ENCODE measurements around the gene CD82.

The CD82 gene

DNA sequence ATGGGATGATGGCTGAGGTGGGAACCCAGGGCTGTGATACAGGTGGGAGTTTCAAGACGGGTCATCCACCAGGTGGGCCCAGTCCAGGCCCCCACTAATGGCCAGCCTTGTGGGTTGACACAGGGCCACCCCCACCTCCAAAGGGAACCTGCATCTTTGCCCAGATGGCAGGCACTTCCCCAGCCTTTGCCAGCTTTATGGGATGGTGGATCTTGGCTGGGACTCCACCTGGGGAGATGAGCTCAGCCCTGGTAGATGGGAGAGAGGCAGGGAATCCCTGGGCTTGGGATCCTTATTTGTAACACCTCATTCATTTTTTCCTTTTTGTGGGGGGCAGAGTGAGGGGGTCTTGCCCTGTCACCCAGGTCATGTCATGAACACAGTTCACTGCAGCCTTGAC, 33.4 kb downstream of the CD82 start:
- Histone ChIP-seq H3K9me2 (replicated peaks; ENCODE audit: insufficient read depth, low read length) (no peaks in the 10 kb centered on the region), H3K27ac (ENCODE audit: low read depth, low read length) (peak overlapping the region; percentile 19; the same call in 1 of the 2 replicates), H3K27me3 (ENCODE audit: low read length) (no peaks in the 10 kb centered on the region), H2AFZ (ENCODE audit: low read depth, low read length, severe bottlenecking) (no peak overlapping the region), H3K4me2 (ENCODE audit: low read depth, low read length, poor library complexity, severe bottlenecking) (no peak overlapping the region), H3K9ac (ENCODE audit: low read length) (no peak overlapping the region), H3K79me2 (ENCODE audit: insufficient read depth, low read length) (no peaks in the 10 kb centered on the region), H3K4me3 (ENCODE audit: insufficient read depth, low read length, poor library complexity, severe bottlenecking) (no peak overlapping the region), H4K20me1 (ENCODE audit: low read depth, low read length) (no peaks in the 10 kb centered on the region), H3K36me3 (ENCODE audit: low read length) (no peaks in the 10 kb centered on the region), H3F3A (ENCODE audit: insufficient read depth) (peaks cover 9% of the 10 kb centered on the region; the same call in 1 of the 2 replicates), H3K9me3 (ENCODE audit: insufficient read depth, low read length) (no peaks in the 10 kb centered on the region)
- TF ChIP-seq, protein P1, sequence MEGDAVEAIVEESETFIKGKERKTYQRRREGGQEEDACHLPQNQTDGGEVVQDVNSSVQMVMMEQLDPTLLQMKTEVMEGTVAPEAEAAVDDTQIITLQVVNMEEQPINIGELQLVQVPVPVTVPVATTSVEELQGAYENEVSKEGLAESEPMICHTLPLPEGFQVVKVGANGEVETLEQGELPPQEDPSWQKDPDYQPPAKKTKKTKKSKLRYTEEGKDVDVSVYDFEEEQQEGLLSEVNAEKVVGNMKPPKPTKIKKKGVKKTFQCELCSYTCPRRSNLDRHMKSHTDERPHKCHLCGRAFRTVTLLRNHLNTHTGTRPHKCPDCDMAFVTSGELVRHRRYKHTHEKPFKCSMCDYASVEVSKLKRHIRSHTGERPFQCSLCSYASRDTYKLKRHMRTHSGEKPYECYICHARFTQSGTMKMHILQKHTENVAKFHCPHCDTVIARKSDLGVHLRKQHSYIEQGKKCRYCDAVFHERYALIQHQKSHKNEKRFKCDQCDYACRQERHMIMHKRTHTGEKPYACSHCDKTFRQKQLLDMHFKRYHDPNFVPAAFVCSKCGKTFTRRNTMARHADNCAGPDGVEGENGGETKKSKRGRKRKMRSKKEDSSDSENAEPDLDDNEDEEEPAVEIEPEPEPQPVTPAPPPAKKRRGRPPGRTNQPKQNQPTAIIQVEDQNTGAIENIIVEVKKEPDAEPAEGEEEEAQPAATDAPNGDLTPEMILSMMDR (IDR thresholded peaks at IDR 0.05; ENCODE audit: insufficient read depth, low read length, poor library complexity, severe bottlenecking): no peak
- TF ChIP-seq EZH2phosphoT487 (conservative IDR thresholded peaks at IDR 0.05; ENCODE audit: low read length): no peak

DNA sequence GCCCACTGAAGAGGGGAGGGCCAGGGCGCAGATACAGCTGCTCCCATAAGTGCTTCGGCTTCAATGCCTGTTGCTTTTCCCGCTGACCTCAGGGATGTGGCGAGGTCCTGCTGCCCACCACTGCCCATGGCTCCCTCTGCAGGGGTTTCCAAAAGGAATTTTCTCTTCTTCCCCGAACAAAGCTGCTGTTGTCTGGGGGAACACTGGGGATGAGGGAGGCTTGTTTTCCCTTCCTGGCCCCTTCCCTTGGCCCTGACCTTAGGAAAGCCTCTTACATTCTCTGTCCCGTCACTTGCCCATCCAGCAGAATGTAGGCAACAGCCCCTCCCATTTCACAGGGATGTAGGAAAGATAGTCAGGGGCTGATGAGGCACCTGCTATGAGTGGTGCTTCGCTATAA, 34.8 kb downstream of the CD82 start:
- no peaks in the 10 kb centered on the region for H3K27me3 ChIP-seq (ENCODE audit: low read length)
- no peaks in the 10 kb centered on the region for H3K9me3 ChIP-seq (ENCODE audit: insufficient read depth, low read length)
- no peaks in the 10 kb centered on the region for H3K36me3 ChIP-seq (ENCODE audit: low read length)
- no peaks in the 10 kb centered on the region for H4K20me1 ChIP-seq (ENCODE audit: low read depth, low read length)
- no peak overlapping the region; the same call in 1 of the 2 replicates for H3K9ac ChIP-seq (ENCODE audit: low read length)
- H3K4me3 ChIP-seq (ENCODE audit: insufficient read depth, low read length, poor library complexity, severe bottlenecking): no peak overlapping the region
- peak overlapping the region; percentile 5 for H3K4me2 ChIP-seq (ENCODE audit: low read depth, low read length, poor library complexity, severe bottlenecking)
- H3F3A ChIP-seq (ENCODE audit: insufficient read depth): peaks cover 10% of the 10 kb centered on the region; the same call in 1 of the 2 replicates
- TF ChIP-seq, protein P1 (IDR thresholded peaks at IDR 0.05; ENCODE audit: insufficient read depth, low read length, poor library complexity, severe bottlenecking): no peak
- TF ChIP-seq EZH2phosphoT487 (conservative IDR thresholded peaks at IDR 0.05; ENCODE audit: low read length): no peak
- H3K27ac ChIP-seq (ENCODE audit: low read depth, low read length): peak overlapping the region; percentile 90
- H2AFZ ChIP-seq (ENCODE audit: low read depth, low read length, severe bottlenecking): no peak overlapping the region
- no peaks in the 10 kb centered on the region for H3K9me2 ChIP-seq (replicated peaks; ENCODE audit: insufficient read depth, low read length)
- H3K79me2 ChIP-seq (ENCODE audit: insufficient read depth, low read length): no peaks in the 10 kb centered on the region

DNA sequence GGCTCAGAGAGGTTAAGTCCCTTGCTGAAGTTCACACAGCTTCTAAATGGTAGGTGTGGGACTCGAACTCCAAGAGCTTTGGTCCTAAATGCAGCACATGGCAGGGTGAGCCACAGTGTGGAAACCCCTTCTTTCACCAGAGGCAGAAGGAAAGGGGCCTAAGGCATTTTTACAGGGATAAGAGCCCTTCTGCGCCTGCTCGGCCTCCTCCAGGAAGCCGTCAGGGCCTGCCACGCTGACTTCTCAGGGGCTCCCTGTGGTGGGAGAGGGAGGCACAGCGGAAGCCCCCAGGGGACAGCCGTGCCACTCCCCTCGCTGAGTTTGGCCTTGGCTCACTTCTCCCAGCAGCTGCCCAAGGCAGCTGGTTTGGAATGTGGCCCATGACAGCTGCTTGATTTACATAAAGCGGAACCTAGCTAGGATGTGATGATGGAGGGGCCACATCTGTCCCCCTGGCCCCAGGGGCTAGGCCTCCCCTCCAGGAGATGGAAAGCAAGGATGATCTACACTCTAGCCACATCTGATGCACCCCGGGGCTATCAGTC, 35.4 kb downstream of the CD82 start:
- no peaks in the 10 kb centered on the region for H4K20me1 ChIP-seq (ENCODE audit: low read depth, low read length)
- no peaks in the 10 kb centered on the region for H3K9me3 ChIP-seq (ENCODE audit: insufficient read depth, low read length)
- H3F3A ChIP-seq (ENCODE audit: insufficient read depth): peaks cover 10% of the 10 kb centered on the region; the same call in 1 of the 2 replicates
- no peaks in the 10 kb centered on the region for H3K36me3 ChIP-seq (ENCODE audit: low read length)
- H3K27ac ChIP-seq (ENCODE audit: low read depth, low read length): peak overlapping the region; percentile 90
- TF ChIP-seq, protein P1 (IDR thresholded peaks at IDR 0.05; ENCODE audit: insufficient read depth, low read length, poor library complexity, severe bottlenecking): no peak
- TF ChIP-seq EZH2phosphoT487 (conservative IDR thresholded peaks at IDR 0.05; ENCODE audit: low read length): no peak
- H3K4me3 ChIP-seq (ENCODE audit: insufficient read depth, low read length, poor library complexity, severe bottlenecking): no peak overlapping the region
- H2AFZ ChIP-seq (ENCODE audit: low read depth, low read length, severe bottlenecking): no peak overlapping the region
- peak overlapping the region; percentile 51; the same call in 1 of the 2 replicates for H3K9ac ChIP-seq (ENCODE audit: low read length)
- no peaks in the 10 kb centered on the region for H3K79me2 ChIP-seq (ENCODE audit: insufficient read depth, low read length)
- no peaks in the 10 kb centered on the region for H3K9me2 ChIP-seq (replicated peaks; ENCODE audit: insufficient read depth, low read length)
- no peaks in the 10 kb centered on the region for H3K27me3 ChIP-seq (ENCODE audit: low read length)
- peak overlapping the region; percentile 58 for H3K4me2 ChIP-seq (ENCODE audit: low read depth, low read length, poor library complexity, severe bottlenecking)

Data from SU-DHL-6 (cell line).